Activated T-cell treated with anti-CD3 and anti-CD28 coated beads, Interleukin-2, amount 50 U/mL, for 24 hours (primary cell): ENCODE data around the gene SEC24B.
"Not testable (repeated sequence)": the region's sequence is repeated elsewhere in the genome, so short reads cannot be mapped to it uniquely, and the experiment has no call there.

Experiments
- DNase-seq: peaks from one replicate; pipeline ENCODE4 v3.0.0-alpha.2; 2020
- H3K27ac Mint-ChIP-seq: 2 replicates; pipeline ENCODE4 v1.8.0; 2020; ENCODE audit warnings: mild to moderate bottlenecking, mixed read lengths
- H3K27me3 Mint-ChIP-seq: 2 replicates; pipeline ENCODE4 v1.8.0; 2020; ENCODE audit warnings: mixed read lengths
- H3K36me3 Mint-ChIP-seq: 2 replicates; pipeline ENCODE4 v1.8.0; 2020; ENCODE audit warnings: low read depth, mixed read lengths
- H3K4me1 Mint-ChIP-seq: 2 replicates; pipeline ENCODE4 v1.8.0; 2020; ENCODE audit warnings: low read depth, mixed read lengths
- H3K4me3 Mint-ChIP-seq: 2 replicates; pipeline ENCODE4 v1.8.0; 2020; ENCODE audit warnings: mild to moderate bottlenecking, moderate library complexity, mixed read lengths
- H3K9me3 Mint-ChIP-seq: 2 replicates; pipeline ENCODE4 v1.8.0; 2020; ENCODE audit warnings: mixed read lengths

Gene SEC24B

DNA sequence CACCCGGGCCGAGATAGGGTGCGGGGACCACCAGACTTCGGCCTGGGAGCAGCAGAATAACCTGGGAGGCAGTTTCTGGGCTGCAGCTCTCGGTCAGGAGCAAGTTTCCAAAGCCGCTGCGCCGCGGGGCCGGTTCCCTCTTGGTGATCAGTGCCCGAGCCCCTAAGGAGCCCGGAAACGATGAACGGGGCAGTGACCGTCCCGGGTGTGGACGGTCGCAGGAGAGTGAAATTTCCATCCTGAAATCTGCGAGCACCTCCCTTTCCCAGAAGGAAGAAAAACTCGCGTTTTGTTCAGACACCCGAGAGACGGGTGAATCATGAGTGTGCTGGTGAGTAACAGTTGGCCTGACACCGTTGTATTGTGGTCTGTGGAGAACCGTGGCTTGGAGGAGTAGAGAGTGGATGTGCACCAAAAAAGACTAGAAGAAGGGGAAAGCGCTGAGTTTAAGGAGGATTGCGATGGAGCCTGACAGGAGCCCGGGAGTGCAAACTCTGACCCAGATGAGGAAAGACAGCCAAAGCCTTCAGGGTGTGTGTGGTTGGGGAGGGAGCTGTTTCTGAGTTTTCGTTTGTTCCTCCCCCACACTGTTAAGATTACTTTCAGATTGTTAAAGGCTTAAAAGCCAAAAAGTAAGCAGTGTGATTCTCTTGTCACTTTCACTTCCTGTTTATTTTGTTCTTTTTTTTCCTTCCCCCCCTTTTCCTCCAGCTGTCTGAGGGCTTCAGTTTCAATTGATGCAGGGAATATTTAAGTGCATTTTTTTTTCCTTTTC is 127.3 kb downstream of the SEC24B start:
- H3K4me1 Mint-ChIP-seq, result peaks cover 59% of the 10 kb centered on the region
- peaks cover 47% of the 10 kb centered on the region for H3K36me3 Mint-ChIP-seq
- peak overlapping the region; percentile 87 for H3K4me3 Mint-ChIP-seq
- H3K27ac Mint-ChIP-seq, result peak overlapping the region; percentile 97
- H3K9me3 Mint-ChIP-seq, result peaks cover 3% of the 10 kb centered on the region
- no peaks in the 10 kb centered on the region for H3K27me3 Mint-ChIP-seq
- peak; percentile 79 for DNase-seq

DNA sequence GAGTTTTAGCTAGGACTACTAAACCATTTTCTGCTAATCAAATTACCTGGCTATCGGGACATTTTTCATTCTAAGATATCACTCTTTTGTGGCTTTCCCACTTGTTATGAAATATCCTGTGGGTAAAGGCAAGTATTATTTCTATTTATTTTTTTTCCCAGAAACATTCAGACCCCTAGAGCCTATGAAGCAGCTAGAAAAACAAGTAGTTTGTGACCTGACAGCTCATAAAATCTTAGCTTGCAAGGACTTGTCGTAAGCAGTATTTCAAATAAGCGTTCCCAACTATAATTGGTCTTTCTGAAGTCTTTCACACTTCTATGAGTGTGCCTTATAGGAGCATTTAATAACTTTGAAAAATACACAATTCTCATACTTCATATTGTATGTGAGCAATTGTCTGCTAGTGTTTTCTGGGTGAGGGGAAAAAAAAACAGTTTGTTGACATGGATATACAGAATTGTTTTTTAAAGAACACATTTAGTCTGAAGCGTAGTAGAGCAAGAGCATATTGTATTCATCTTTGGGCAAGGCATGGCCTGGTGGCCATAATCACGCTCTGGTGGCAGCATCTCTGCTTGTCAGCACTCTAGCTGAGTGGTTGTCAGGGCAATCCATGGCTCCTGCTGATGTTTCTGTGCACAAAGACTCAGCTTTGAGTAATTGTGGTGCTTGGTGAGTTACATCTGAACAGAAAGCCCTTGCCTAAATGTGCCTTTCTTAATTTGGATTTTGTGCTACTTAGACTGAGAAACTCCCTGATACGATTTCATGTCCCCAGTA is 129.0 kb downstream of the SEC24B start:
- Mint-ChIP-seq H3K4me3 (peak overlapping the region; percentile 87), H3K9me3 (peaks cover 3% of the 10 kb centered on the region), H3K4me1 (peaks cover 66% of the 10 kb centered on the region), H3K27ac (peak overlapping the region; percentile 97), H3K36me3 (peaks cover 56% of the 10 kb centered on the region), H3K27me3 (no peaks in the 10 kb centered on the region)
- no peak for DNase-seq

DNA sequence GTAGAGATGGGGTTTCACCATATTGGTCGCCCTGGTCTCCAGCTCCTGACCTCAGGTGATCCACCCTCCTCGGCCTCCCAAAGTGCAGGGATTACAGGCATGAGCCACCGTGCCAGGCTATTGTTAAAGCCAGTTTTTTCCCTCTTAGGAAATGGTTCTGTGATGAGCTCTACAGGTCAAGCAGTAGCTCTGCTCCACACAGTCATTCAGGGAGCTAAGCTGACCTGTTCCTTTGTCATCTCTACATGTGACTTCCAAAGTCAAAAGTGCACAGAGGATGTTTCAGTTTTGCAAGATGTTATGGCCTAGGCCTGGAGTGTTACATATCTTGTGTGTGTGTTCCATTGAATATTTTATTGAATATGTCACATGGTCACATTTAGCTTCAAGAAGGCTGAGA is 137.9 kb downstream of the SEC24B start:
- H3K36me3 Mint-ChIP-seq, result peaks cover 42% of the 10 kb centered on the region
- no peaks in the 10 kb centered on the region for H3K9me3 Mint-ChIP-seq
- no peak for DNase-seq
- H3K4me1 Mint-ChIP-seq, result peaks cover 73% of the 10 kb centered on the region
- peak overlapping the region; percentile 50 for H3K27ac Mint-ChIP-seq
- H3K27me3 Mint-ChIP-seq, result no peaks in the 10 kb centered on the region
- H3K4me3 Mint-ChIP-seq, result no peak overlapping the region

DNA sequence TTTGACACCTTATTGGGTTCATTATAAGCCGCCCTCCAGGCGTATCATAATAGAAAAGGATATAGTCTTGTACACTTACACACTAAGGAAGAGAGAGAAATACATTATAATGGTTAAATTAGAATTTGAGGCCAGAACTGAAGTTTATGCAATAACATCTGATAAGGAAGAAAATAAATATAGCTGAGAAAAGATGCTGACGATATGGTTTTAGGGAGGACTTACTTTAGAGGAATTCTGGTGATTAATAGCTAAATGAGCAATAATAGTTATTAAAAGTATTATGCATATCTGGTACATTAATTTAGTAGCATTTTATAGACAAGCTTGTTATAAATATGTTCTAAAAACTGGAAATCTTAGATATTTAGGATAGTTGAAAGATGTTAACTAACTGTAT is 138.5 kb downstream of the SEC24B start:
- DNase-seq, result no peak
- H3K4me1 Mint-ChIP-seq, result peaks cover 74% of the 10 kb centered on the region
- no peaks in the 10 kb centered on the region for H3K27me3 Mint-ChIP-seq
- H3K36me3 Mint-ChIP-seq, result peaks cover 36% of the 10 kb centered on the region
- no peaks in the 10 kb centered on the region for H3K9me3 Mint-ChIP-seq
- no peak overlapping the region for H3K4me3 Mint-ChIP-seq
- no peak overlapping the region for H3K27ac Mint-ChIP-seq

DNA sequence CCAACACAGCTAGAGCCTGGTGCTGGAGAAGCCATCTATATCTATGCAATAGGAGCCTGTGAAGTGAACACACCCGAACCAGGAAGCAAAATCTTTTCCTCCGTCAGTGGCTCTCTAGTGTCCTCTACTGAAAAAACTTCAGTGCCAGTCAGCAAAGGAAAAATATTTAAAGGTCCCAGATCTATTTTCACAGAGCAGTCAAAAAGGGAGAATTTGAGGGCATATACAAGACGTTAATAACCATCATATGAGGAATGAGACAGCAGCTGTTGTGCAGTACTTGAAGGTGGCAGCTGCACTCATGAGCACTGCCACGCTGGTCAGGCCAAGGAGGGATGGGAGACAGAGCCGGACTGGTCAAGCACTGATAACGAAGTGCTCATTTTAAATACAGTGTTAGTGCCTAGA is 140.8 kb downstream of the SEC24B start:
- DNase-seq, result no peak
- peak overlapping the region; percentile 56 for H3K27ac Mint-ChIP-seq
- H3K4me1 Mint-ChIP-seq, result peaks cover 75% of the 10 kb centered on the region

DNA sequence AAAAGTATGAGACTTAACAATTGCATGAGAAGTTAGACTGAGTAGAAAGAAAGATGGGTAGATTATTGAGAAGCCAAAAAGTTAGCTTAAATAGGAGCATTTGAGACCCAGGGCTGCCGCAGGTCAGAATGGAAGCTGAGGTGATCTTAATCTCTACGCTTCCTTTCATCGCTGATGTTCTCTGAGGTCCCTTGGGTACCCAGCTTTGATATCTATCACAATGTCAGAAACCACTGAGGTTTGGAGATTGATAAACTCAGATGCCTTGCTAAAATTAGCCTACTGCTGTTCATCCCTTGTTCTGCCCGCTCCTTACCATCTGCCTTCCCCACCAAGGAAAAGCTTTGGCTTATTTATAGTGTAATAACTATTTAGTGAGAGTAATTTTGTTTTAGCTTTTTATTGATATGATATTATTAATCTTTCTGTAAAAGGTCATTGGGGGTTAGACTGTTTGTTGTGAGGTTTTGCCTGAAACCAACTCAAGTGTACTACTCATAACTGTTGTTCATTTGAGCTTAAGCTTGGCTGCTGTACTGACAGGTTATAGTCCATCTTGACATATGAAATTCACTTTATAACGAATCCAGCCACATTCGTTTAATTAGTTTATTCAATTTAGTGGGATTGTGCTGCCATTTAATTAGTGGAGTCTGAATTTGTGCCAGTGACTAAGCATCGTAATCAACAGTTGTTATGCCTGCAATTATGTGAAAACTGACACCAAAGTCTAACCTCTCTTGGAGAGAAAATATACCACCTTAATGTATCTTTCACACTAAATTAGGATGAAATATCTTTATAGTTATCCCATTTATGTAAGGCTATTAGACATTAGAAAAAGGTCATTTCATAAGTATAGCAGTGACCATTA is 141.6 kb downstream of the SEC24B start:
- Mint-ChIP-seq H3K9me3 (peaks cover 3% of the 10 kb centered on the region), H3K27me3 (no peaks in the 10 kb centered on the region), H3K4me3 (peak overlapping the region; percentile 0), H3K4me1 (peaks cover 71% of the 10 kb centered on the region), H3K27ac (peak overlapping the region; percentile 56), H3K36me3 (peaks cover 40% of the 10 kb centered on the region)
- no peak for DNase-seq

More for the DNA sequence above, 140.8 kb downstream of the SEC24B start:
- Mint-ChIP-seq H3K27me3 (no peaks in the 10 kb centered on the region), H3K4me3 (peak overlapping the region; percentile 0), H3K36me3 (peaks cover 39% of the 10 kb centered on the region), H3K9me3 (peaks cover 1% of the 10 kb centered on the region)

DNA sequence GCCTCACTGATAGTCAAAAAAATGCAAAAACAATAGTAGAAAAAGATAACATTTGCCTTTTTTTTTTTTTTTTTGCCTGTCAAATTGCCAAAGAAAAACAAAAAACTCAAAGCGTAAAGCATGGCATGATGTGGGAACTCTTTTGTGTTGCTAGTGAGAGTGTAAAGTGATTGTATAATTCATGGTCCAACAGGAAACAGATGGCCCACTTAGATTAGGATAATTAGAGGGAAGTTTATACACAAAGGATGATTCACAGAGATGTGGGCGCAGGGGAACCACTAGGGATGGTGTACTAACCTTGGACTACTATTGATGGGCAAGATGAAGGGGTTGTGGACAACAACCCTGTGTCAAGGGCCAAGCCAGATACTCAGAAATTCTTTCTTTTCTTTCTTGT is 142.8 kb downstream of the SEC24B start:
- Mint-ChIP-seq H3K36me3 (peaks cover 44% of the 10 kb centered on the region), H3K4me1 (peaks cover 66% of the 10 kb centered on the region), H3K27ac (no peak overlapping the region), H3K4me3 (no peak overlapping the region), H3K27me3 (no peaks in the 10 kb centered on the region), H3K9me3 (peaks cover 8% of the 10 kb centered on the region)
- no peak for DNase-seq

DNA sequence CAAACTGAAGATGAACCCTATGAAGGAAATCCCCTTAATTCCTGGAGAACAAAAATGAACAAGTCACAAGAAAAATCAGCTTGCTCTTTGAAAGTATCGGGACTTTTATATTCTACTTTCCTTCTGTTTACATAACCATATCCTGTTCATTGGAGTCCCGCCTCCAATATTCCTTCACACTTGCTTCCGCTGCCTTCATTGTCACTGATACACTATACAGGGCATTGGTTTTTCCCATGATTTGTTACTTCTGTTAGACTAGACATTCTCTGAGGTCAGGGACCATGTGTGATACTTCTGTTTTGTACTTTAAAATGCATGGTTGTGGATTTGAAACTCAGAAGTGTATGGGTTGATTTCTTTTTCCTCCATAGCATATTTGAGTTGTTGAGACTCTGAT is 145.2 kb downstream of the SEC24B start:
- H3K36me3 Mint-ChIP-seq, result peaks cover 47% of the 10 kb centered on the region
- peaks cover 16% of the 10 kb centered on the region for H3K9me3 Mint-ChIP-seq
- H3K27me3 Mint-ChIP-seq, result no peaks in the 10 kb centered on the region
- H3K27ac Mint-ChIP-seq, result peak overlapping the region; percentile 70
- peaks cover 63% of the 10 kb centered on the region for H3K4me1 Mint-ChIP-seq
- DNase-seq, result no peak
- H3K4me3 Mint-ChIP-seq, result no peak overlapping the region

DNA sequence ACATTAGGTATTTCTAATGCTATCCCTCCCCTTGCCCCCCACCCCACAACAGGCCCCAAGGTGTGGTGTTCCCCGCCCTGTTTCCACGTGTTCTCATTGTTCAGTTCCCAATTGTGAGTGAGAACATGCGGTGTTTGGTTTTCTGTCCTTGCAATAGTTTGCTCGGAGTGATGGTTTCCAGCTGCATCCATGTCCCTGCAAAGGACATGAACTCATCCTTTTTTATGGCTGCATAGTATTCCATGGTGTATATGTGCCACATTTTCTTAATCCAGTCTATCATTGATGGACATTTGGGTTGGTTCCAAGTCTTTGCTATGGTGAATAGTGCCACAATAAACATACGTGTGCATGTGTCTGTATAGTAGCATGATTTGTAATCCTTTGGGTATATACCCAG is 146.4 kb downstream of the SEC24B start:
- peaks cover 63% of the 10 kb centered on the region for H3K4me1 Mint-ChIP-seq
- not testable (repeated sequence) for DNase-seq, H3K27me3 Mint-ChIP-seq, H3K27ac Mint-ChIP-seq, H3K4me3 Mint-ChIP-seq
- peaks cover 16% of the 10 kb centered on the region for H3K9me3 Mint-ChIP-seq
- peaks cover 47% of the 10 kb centered on the region for H3K36me3 Mint-ChIP-seq

DNA sequence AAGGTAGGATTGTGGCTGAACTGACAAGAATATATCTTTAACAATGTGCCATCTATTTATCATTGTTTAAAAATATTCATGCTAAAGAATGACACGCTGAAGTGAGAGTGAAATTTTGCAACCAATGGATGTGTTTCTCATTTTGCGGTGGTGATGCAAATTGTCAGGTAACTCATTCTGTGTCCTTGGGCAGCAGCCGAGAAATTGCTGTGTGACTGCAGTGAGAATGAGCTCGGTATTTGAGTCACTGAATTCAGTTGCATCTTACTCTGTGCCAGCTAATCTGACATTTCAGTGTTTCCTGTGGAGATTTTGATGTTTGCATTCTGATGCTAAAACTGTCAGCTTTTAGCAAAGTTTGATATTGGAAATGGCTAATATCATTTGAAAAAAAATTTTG is 154.6 kb downstream of the SEC24B start:
- H3K27me3 Mint-ChIP-seq, result no peaks in the 10 kb centered on the region
- peaks cover 90% of the 10 kb centered on the region for H3K4me1 Mint-ChIP-seq
- H3K4me3 Mint-ChIP-seq, result peak overlapping the region; percentile 50
- H3K9me3 Mint-ChIP-seq, result peaks cover under 1% of the 10 kb centered on the region
- H3K36me3 Mint-ChIP-seq, result peaks cover 30% of the 10 kb centered on the region
- DNase-seq, result peak; percentile 57
- H3K27ac Mint-ChIP-seq, result peak overlapping the region; percentile 85

DNA sequence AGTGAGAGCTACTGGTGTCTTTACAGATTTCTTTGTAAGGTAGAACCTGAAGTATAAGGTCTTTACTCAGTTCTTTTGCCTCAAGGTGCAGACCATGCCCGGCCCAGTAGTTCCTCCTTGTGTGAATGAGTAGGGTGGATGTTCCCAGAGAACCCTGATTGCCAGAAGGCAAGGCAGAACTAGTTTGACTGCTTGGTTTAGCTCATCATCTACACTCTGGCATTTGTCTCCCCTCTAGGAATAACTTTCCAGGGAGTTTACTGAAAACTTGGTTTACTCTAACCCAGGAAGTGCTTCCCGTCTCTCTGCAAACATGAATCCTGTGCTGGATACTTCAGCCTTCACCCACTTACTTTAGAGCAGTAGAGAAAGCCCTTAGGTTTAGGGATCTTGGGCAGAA is 155.5 kb downstream of the SEC24B start:
- no peaks in the 10 kb centered on the region for H3K9me3 Mint-ChIP-seq
- peaks cover 87% of the 10 kb centered on the region for H3K4me1 Mint-ChIP-seq
- no peak overlapping the region for H3K4me3 Mint-ChIP-seq
- no peak for DNase-seq
- peak overlapping the region; percentile 85 for H3K27ac Mint-ChIP-seq
- peaks cover 30% of the 10 kb centered on the region for H3K36me3 Mint-ChIP-seq
- no peaks in the 10 kb centered on the region for H3K27me3 Mint-ChIP-seq

DNA sequence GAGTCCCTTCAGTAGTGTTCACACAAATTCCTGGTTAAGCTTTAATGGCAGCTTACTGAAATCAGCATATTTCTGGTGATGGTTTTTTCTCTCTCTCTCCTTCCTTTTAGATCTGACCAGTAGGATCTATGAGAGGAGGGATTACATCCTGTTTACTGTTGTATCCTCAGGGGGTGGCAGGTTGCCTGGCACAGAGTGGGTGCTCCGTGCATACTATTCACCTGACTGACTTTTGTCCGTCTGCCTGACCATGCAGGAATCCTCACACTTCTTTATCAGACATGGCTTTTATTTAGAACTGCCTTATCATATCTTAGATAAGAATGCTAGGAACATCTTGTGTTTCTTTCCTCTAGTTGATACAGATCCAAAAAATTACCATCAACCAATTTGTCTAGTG is 156.0 kb downstream of the SEC24B start:
- no peak for DNase-seq
- Mint-ChIP-seq H3K4me1 (peaks cover 83% of the 10 kb centered on the region), H3K4me3 (no peak overlapping the region), H3K36me3 (peaks cover 31% of the 10 kb centered on the region), H3K27me3 (no peaks in the 10 kb centered on the region), H3K9me3 (no peaks in the 10 kb centered on the region), H3K27ac (peak overlapping the region; percentile 85)
